Measurements from ENCODE around the gene KIF17.

The KIF17 gene

GRCh38 chr1:20717452-20718342 is at the start of gene KIF17:
KIF17 (minus strand) TSS chr1:20718007; CDS start chr1:20717706, 301 bp downstream.
- peak; percentile 50 for DNase-seq

DNA sequence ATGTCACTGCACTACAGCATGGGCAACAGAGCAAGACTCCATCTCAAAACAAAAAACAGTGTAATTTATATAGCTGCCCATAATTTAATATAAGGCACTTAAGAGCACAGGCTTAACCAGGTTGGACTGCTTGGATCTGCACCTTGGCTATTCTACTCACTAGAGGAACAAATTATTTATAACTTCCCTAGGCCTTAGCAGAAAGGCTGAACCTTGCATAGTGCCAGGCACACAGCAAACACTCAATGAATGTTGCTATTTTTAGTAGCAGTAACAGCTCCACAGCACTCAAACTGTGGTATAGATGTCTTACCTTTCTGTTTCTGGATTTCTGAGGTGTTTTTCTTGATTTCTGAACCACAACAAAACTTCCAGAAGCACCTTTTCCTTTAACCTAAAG is 49.5 kb upstream of the KIF17 start:
- no peak for DNase-seq

DNA sequence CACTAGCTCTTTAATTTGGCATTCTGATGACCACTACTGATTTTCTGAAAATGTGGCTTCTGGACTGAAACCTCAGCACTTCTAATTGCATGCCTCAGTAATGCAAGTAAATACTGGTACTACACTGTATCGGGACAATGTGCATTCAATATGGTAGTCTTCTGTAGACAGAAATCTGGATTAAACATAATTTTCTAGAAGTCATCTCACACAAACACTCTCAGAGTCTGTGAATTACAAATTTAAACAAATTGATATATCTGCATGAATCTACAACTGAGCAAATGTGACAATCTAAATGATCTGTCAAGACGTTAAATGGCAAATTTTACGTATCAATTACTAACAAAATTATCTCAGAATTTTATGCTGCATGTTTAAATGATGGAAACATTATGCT is 45.6 kb upstream of the KIF17 start:
- no peak for DNase-seq

DNA sequence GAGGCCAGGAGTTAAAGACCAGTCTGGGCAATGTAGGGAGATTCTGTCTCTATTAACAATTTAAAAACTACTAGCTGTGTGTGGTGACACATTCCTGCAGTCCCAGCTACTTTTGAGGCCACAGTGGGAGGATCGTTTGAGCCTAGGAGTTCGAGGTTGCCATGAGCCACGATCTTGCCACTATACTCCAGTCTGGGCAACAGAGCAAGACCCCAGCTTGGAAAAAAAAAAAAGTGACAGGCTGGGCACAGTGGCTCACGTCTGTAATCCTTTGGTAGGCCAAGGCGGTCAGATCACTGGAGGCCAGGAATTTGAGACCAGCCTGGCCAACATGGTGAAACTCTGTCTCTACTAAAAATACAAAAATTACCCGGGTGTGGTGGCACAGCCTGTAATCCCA is 42.5 kb upstream of the KIF17 start:
- no peak for DNase-seq

- DNase-seq: no peak
These were observed 35.8 kb upstream of the KIF17 start for GRCh38 chr1:20753589-20753988.

GRCh38 chr1:20751462-20751990 is 33.7 kb upstream of the KIF17 start:
- DNase-seq: no peak

DNA sequence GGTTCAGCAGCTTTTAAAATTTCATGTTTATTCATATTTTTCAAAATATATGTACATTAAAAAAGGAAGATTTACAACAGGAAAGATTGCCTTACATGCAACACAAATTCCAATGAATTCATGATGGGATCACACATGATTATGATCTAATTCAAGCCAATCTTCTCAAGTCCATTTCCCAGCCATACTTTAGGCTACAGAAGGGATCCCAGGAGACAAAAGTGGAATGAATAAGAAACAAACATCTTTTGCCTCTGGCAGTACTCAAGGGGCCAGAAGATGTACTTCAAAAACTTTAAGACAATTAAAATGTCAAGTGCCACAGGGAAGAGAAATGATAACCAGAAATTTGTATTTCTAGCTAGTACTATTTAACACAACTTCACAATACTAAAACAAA is 24.9 kb upstream of the KIF17 start:
- DNase-seq: no peak

DNA sequence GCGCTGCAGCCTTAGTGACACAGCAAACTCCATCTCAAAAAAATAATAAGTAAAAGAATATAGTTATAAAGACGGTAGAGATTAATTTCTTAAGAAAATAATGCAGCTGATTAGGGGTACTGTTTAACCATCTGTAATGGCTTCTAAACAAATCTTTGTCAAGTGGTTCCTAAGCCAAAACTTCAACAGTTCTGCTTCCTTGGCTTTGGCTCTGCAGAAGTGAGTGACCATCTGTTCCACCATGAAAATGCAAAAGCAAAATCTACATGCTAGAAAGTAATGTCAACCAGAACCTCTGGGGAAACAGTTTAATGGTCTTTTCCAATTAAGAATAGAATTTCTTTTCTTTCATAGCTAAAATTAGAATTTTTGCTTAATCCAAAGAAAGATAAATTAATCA is 23.0 kb upstream of the KIF17 start:
- no peak for DNase-seq

GRCh38 chr1:20739225-20739624 is 21.4 kb upstream of the KIF17 start:
- DNase-seq: no peak

DNA sequence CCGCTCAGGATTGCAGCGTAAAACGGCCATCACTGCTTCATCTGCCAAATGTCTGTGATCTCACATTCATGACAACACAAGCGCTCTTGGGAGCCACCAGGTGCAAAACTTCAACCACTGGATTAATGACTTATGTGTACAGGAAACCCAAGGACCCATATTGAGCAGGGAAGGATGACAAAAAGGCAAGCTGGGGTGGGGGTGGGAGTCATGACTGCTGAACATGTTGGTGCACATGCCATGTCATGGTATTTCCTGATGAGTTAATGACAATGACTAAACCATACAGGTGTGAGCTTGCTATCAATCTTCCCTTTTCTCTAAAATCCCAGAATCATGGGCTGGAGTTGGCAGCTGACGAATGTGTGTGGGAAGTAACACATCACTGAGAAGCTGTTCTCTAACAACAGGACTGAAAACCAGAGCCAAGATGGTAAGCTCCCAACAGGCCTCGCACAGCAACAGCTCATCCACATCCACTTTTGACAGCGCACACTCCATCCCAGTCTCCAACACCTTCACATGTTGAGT is 17.8 kb upstream of the KIF17 start:
- no peak for DNase-seq

GRCh38 chr1:20733360-20733975 is 15.7 kb upstream of the KIF17 start:
- DNase-seq: no peak

GRCh38 chr1:20732588-20733359 is 15.0 kb upstream of the KIF17 start, which contains the start of gene SH2D5:
SH2D5 (minus strand) TSS chr1:20732703; CDS start chr1:20728044, 4,659 bp downstream.
- peak; percentile 81 for DNase-seq

GRCh38 chr1:20732071-20732587 is 14.3 kb upstream of the KIF17 start:
- DNase-seq: peak; percentile 55

DNA sequence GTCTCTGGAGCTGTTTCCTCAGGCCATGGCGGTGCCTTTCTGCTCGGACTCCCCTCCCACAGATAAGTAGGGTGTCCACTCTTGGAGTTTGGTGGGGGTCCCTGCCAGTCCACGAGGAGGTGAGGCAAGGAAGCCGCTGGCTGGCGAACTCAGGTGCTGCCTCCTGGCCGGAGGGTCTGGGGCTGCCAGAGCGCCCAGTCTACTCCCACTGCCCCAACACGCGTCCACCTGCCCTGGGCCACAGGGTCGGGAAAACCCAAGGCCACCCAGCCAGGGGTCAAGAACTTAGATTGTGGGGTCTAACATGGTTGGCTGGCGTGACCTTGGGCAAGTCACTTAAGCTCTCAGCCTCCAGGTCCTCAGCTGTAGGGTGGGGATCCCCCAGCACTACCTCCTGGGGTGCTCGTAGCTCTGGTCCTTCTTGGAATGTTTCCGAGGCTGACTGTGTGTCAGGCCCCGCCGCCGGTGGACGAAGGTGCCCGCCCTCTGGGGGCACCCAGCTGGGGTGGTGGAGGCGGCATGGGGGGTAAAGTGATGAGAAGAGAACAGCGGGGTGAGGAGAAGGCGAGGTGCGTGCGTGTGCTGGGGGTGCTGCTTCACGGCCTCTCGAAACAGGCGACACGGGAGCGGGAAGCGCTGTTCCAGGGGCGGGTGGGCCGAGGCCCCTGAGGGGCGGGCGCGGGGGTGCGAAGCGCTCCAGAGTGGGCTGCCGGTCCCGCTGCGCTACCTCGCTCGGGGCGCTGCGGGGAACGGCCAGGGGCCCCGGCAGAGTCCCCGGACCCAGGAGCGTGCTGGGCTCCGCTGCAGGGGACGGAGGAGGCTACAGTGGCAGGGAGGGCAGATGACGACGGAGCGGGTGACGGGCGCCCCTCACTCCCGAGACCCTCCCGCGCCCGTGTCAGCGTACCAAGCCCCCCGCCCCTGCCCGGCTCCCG is 13.5 kb upstream of the KIF17 start:
- DNase-seq: no peak

- DNase-seq: no peak
These were observed 12.9 kb upstream of the KIF17 start for GRCh38 chr1:20730690-20731056.

- no peak for DNase-seq
These were observed 12.3 kb upstream of the KIF17 start for GRCh38 chr1:20729990-20730689.

- no peak for DNase-seq
These were observed 11.5 kb upstream of the KIF17 start for GRCh38 chr1:20729155-20729931.

DNA sequence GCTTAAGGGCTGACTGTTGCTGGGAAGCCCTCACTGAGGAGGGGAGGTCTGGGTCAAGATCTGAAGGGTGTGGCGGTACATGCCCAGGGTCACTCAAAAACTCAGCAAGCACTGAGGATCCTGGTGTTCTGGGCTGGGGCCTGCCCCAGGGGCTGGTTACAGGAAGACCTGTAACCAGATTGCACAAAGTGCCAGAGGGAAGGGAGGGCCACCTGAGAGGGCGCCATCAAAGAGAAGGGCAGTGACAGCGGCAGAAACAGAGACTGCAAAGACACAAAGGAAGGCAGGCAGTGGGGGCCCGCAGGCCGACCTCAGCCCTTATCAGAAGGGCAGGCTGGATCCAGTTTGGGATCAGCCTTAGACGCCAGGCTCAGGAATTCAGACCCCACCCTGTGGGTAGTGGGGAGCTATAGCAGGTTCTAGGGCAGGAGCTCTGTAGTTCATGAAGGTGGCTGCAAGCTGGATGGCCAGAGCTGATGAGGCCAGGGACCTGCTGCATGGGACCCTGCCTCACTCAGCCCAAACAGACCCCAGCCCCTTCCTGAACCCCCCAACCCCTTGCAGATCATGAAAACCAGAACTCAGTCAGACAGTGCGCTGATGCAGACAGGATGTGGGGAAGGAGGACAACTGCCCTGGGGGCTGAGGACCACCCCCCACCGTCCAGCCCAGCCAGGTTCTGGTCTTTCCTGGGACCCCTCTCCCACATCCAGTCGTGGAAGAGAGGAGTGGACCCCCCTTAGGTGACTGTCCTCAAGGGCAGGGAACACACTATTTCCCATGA is 10.8 kb upstream of the KIF17 start:
- no peak for DNase-seq

GRCh38 chr1:20727746-20728316 is 10.0 kb upstream of the KIF17 start:
- DNase-seq: no peak
